Measurements from ENCODE around the gene GNAQ.

DNA sequence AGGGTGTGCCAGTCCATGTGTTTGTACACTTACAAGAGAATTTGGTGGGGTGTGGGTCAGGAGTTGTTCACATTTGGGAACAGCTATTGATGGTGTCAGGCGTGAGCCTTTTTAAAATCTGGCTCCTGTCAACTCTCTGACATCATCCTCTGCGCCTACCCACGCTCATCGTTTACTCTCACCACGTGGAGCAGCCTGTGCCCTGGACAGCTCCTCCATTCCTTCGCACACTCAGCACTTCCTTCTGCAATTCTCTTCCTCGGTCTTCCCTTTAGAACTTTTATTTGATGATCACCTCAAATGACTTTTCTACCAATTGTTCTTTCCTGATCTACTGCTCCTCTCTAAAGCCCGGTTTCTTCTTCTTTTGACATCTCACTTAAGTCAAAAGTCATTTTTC lies 42.1 kb upstream of the GNAQ start:
- TF ChIP-seq BCL3 (IDR thresholded peaks at IDR 0.05) (no peak), CTCF (IDR thresholded peaks at IDR 0.05) (no peak), JUN (IDR thresholded peaks at IDR 0.05) (no peak), GATA3 (IDR thresholded peaks at IDR 0.05; ENCODE audit: borderline replicate concordance) (no peak), SMC3 (IDR thresholded peaks at IDR 0.05) (no peak), CEBPB (IDR thresholded peaks at IDR 0.05) (no peak), ZFP36 (IDR thresholded peaks at IDR 0.05; ENCODE audit: borderline replicate concordance, partially characterized antibody) (no peak), POLR2A (IDR thresholded peaks at IDR 0.05; ENCODE audit: low read length) (no peak), CHD2 (IDR thresholded peaks at IDR 0.05; ENCODE audit: low read length, partially characterized antibody) (no peak)
